ENCODE results near the gene NAIF1. TPM values are rescaled to one million over a fixed set of nuclear protein-coding genes. Genes with fewer than 3 reads are reported as not detected.

The NAIF1 gene
- total RNA-seq, 1 experiment from 2014 or later, result 11.0 TPM

DNA sequence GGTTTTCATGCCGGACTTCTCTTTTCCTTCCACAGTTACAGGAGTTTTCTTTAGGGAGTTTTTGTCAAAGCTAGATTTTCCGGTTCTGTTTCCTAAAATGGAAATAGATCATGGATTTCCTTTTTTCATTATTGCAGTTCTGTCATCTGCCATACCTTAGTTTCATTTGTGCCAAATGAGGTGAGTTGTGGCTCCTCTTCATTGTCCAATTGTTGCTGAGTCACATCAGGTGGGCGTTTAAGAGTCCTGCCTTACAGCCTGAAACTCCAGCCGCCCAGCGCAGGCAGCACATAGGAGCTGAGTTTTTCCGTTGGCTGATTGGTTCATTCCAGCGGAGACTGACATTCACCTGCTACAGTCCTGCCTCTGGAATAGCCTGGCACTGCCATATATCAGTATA lies 15.0 kb upstream of the NAIF1 start:
- no peaks in the 10 kb centered on the region for H4K20me1 ChIP-seq (ENCODE audit: insufficient read depth)
- H3K27ac ChIP-seq (ENCODE audit: low read depth, low read length), result peak overlapping the region; percentile 36; the same call in 1 of the 2 replicates
- peaks cover 57 to 66% of the 10 kb centered on the region in 2 experiments for H3K4me1 ChIP-seq (ENCODE audit: control insufficient read depth in 1 of 2, insufficient read depth in 2 of 2, low read length in 2 of 2)
- CTCF ChIA-PET, result interaction anchor here (0.6 to 2.3 kb wide), 7 partner anchors 10 to 139 kb away, joined by 3 to 9 read pairs (median 4); partner anchors contain the start of genes NAIF1 and SLC25A25
- no peak overlapping the region for H3K4me3 ChIP-seq (replicated peaks in 1 of 2; ENCODE audit: low read depth in 1 of 2, low read length in 2 of 2)
- intact Hi-C loops (cut with micrococcal nuclease), result loop anchor here (5.0 kb wide), 1 partner anchor 45 kb away; no protein-coding TSS in a partner anchor
- H3K79me2 ChIP-seq (ENCODE audit: insufficient read depth, low read length), result peaks cover 67% of the 10 kb centered on the region
- H3K9me2 ChIP-seq (ENCODE audit: insufficient read depth), result no peaks in the 10 kb centered on the region
- peak; percentile 48 for ATAC-seq
- POLR2A ChIA-PET, result interaction anchor here (0.6 to 2.1 kb wide), 5 partner anchors 10 to 16 kb away, joined by 3 to 5 read pairs (median 3); partner anchors contain the start of gene NAIF1
- no TSS peak for BruUV-seq (replicated peaks)
- H3K9me3 ChIP-seq (ENCODE audit: control insufficient read depth in 1 of 2, insufficient read depth in 1 of 2, low read depth in 1 of 2, low read length in 2 of 2), result no peaks in the 10 kb centered on the region
- no peaks in the 10 kb centered on the region for H3K27me3 ChIP-seq (ENCODE audit: insufficient read depth, low read length)
- peak overlapping the region; percentile 49 for H3K4me2 ChIP-seq (ENCODE audit: low read length)
- 0 out of 4 replicates have a peak, but pooled peaks cover 0 to 4% of the 10 kb centered on the region in 2 experiments for H3K36me3 ChIP-seq (ENCODE audit: control insufficient read depth in 1 of 2, insufficient read depth in 2 of 2, low read length in 2 of 2)
- H2AFZ ChIP-seq (ENCODE audit: low read depth, low read length, poor library complexity, severe bottlenecking), result no peak overlapping the region
- TF ChIP-seq FOSL1 (IDR thresholded peaks at IDR 0.05; ENCODE audit: low read depth) (peak; percentile 29), JUND (IDR thresholded peaks at IDR 0.05) (peak; percentile 57), SRF (IDR thresholded peaks at IDR 0.05; ENCODE audit: low read depth) (peak; percentile 65; the same call in 1 of the 2 replicates), CBX3 (IDR thresholded peaks at IDR 0.05; ENCODE audit: low read depth) (peak; percentile 57; the same call in 1 of the 2 replicates), SP1 (IDR thresholded peaks at IDR 0.05; ENCODE audit: low read depth) (peak; percentile 44; the same call in 1 of the 2 replicates), RAD21 (IDR thresholded peaks at IDR 0.05; ENCODE audit: low read depth) (0 out of 2 replicates have a peak, but pooled peaks have one; percentile 9), CEBPB (IDR thresholded peaks at IDR 0.05; ENCODE audit: low read depth) (0 out of 2 replicates have a peak, but pooled peaks have one; percentile 5), YY1 (IDR thresholded peaks at IDR 0.05; ENCODE audit: extremely low read depth, insufficient replicate concordance, low read depth, low read length) (no peak), EGR1 (IDR thresholded peaks at IDR 0.05; ENCODE audit: low read depth) (peak; percentile 92), EZH2 (IDR thresholded peaks at IDR 0.05) (no peak), SIN3A (IDR thresholded peaks at IDR 0.05; ENCODE audit: low read depth) (0 out of 2 replicates have a peak, but pooled peaks have one; percentile 38)
- TF ChIP-seq, protein P1, sequence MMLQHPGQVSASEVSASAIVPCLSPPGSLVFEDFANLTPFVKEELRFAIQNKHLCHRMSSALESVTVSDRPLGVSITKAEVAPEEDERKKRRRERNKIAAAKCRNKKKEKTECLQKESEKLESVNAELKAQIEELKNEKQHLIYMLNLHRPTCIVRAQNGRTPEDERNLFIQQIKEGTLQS (IDR thresholded peaks at IDR 0.05), result no peak
- DNase-seq (ENCODE audit: low read depth, low spot score), result peak; percentile 51
- H3K9ac ChIP-seq (ENCODE audit: low read length), result peak overlapping the region; percentile 4; the same call in 1 of the 2 replicates
- RAD21 ChIA-PET (ENCODE audit: low non-redundant PET in 1 of 2, low total read pairs in 2 of 2, uncharacterized antibody in 2 of 2, unreplicated experiment in 2 of 2), result no interaction called here

All from HCT116 (cell line).